Transverse colon (tissue), 3 donors: ENCODE measurements around the gene CACNA1C.

ENCODE experiments used
- POLR2A ChIP-seq: fragments of 450-650 bp; IDR thresholded peaks from one replicate; pipeline ENCODE4 v1.6.1; 2016; ENCODE audit warnings: antibody characterized with exemption, mild to moderate bottlenecking, moderate library complexity
- TF ChIP-seq, protein P1 (sequence below), 5 experiments: fragments of 200-600 bp in 3 of 5; fragments of 450-650 bp in 2 of 5; sonication (generic) in 3 of 5; IDR thresholded peaks; 1 replicate in 2 of 5; 2 replicates in 3 of 5; pipeline ENCODE4 v1.5.1; 2016 to 2017; ENCODE audit warnings: antibody characterized with exemption in 5 of 5, inconsistent platforms in 3 of 5, mild to moderate bottlenecking in 2 of 5, moderate library complexity in 1 of 5

DNA sequence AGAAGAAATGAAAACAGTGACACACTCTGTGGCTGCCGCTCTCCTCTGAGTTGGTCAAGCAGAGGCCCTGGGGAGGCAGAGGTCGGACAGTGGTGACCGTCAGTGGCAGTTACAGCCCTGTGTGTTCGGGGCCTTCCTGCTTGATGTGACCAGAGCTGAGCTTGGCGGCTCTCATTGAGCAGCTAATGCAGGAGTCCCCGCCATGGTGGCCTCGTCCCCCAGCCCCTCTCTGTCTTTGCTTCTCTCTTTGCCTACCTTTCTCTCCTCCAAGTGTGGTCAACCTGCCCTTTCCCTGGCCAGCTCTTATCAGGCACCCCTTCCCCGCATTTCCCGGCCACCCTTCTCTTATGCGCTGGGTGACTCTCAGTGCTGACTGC is 362.8 kb downstream of the CACNA1C start:
- no peak for TF ChIP-seq POLR2A
- TF ChIP-seq, protein P1, sequence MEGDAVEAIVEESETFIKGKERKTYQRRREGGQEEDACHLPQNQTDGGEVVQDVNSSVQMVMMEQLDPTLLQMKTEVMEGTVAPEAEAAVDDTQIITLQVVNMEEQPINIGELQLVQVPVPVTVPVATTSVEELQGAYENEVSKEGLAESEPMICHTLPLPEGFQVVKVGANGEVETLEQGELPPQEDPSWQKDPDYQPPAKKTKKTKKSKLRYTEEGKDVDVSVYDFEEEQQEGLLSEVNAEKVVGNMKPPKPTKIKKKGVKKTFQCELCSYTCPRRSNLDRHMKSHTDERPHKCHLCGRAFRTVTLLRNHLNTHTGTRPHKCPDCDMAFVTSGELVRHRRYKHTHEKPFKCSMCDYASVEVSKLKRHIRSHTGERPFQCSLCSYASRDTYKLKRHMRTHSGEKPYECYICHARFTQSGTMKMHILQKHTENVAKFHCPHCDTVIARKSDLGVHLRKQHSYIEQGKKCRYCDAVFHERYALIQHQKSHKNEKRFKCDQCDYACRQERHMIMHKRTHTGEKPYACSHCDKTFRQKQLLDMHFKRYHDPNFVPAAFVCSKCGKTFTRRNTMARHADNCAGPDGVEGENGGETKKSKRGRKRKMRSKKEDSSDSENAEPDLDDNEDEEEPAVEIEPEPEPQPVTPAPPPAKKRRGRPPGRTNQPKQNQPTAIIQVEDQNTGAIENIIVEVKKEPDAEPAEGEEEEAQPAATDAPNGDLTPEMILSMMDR (IDR thresholded peaks at IDR 0.05), result no peak
